Bronchial epithelial cell (primary cell): ENCODE data around the gene ORAI3. TPM values are rescaled to one million over a fixed set of nuclear protein-coding genes. Genes with fewer than 3 reads are reported as not detected.
A peak's percentile ranks its signal among the peaks of the same experiment; 100 is the strongest.

ENCODE experiments used
- DNase-seq: peaks from one replicate; pipeline ENCODE4 v3.0.0-alpha.2; 2010; ENCODE audit warnings: low read depth
- FAIRE-seq: peaks from 2 replicates; lab custom pipeline; 2011; peaks lifted over from hg19 to GRCh38; lab: Jason Lieb, UNC
- H3K27me3 ChIP-seq: 2 replicates; pipeline ENCODE4 v1.5.1; 2011; ENCODE audit warnings: low read length; ENCODE audit not compliant: control insufficient read depth, insufficient read depth
- H3K36me3 ChIP-seq: 2 replicates; pipeline ENCODE4 v1.5.1; 2011; ENCODE audit warnings: low read length; ENCODE audit not compliant: control insufficient read depth, insufficient read depth
- H3K4me3 ChIP-seq: 2 replicates; pipeline ENCODE4 v1.5.1; 2011; ENCODE audit warnings: mild to moderate bottlenecking, low read depth, low read length, control low read depth
- total RNA-seq: library from RNA; depleted of rRNA; stranded (reverse); fragments of >200 nt; gene quantifications from 2 replicates; pipeline ENCODE4 v1.2.1, GENCODE V29; 2014
- TF ChIP-seq, protein P1 (sequence below): IDR thresholded peaks from 2 replicates; pipeline ENCODE4 v1.5.1; 2011; ENCODE audit warnings: mild to moderate bottlenecking, moderate library complexity, low read length, control low read depth, inconsistent platforms; ENCODE audit not compliant: insufficient read depth, severe bottlenecking

ORAI3 gene
- total RNA-seq, result 16.6 and 17.5 TPM in 2 replicates

DNA sequence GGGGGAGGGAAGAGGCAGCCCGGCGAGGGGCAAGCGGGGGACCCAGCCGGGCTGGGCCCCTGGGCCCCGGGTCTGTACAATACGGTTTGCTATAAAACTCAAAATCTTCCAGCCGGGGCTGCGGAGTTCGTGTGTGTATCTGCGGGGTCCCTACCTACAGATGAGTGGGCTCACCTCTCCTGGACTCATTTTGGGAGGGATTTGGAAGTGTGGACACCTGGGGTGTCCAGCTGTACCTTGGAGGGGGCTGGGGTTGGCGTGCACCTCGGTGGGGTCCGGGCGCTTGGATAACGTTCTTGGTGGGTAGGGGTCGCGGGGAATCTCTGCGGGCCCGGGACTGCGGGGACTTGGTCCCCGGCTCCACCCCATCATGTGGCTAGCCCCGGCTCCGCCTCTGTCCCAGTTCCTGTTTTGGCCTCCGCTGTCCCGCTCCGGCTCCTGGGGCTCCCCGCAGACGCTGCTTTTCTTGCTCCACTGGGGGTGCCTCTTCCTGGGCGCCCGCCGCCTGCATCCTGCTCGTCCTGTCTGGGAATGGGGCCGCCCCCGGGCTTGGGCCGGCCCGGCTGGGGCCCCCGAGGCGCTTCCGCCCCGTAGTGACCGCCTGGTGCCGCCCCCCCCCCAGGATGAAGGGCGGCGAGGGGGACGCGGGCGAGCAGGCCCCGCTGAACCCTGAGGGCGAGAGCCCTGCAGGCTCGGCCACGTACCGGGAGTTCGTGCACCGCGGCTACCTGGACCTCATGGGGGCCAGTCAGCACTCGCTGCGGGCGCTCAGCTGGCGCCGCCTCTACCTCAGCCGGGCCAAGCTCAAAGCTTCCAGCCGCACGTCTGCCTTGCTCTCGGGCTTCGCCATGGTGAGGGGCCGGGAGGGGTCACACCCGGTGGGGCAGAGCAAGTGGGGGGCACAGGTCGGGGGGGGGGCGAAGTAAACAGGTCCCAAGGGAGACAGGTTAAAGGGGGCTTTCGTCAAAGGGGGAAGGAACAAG lies at the start of gene ORAI3:
Gene ORAI3 (plus strand): TSS at position 402 of the 983 bp plus-strand sequence. CDS start 222 bp downstream, at position 624.
- Histone ChIP-seq H3K4me3 (peak within 1 kb of the TSS; percentile 84), H3K36me3 (peaks cover 8% of the 10 kb centered on the region), H3K27me3 (no peaks in the 10 kb centered on the region)
- DNase-seq (peak; percentile 54), FAIRE-seq (no peak)
- TF ChIP-seq, protein P1, sequence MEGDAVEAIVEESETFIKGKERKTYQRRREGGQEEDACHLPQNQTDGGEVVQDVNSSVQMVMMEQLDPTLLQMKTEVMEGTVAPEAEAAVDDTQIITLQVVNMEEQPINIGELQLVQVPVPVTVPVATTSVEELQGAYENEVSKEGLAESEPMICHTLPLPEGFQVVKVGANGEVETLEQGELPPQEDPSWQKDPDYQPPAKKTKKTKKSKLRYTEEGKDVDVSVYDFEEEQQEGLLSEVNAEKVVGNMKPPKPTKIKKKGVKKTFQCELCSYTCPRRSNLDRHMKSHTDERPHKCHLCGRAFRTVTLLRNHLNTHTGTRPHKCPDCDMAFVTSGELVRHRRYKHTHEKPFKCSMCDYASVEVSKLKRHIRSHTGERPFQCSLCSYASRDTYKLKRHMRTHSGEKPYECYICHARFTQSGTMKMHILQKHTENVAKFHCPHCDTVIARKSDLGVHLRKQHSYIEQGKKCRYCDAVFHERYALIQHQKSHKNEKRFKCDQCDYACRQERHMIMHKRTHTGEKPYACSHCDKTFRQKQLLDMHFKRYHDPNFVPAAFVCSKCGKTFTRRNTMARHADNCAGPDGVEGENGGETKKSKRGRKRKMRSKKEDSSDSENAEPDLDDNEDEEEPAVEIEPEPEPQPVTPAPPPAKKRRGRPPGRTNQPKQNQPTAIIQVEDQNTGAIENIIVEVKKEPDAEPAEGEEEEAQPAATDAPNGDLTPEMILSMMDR, result no peak

DNA sequence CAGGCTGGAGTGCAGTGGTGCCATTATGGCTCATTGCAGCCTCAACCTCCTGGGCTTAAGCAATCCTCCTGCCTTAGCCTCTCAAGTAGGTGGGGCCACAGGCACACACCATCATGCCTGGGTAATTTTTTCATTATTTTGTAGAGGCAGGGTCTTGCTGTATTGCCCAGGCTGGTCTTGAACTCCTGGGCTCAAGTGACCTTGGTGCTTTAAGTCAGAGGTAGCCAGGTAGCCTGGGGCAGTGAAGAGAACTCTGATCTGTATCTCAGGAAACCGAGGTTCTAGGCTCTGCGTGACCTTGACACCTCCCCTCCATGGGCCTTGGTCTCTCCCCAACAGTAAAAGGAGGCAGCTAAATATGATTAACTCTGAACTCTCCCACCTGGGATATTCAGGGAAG lies 49.1 kb upstream of the ORAI3 start:
- DNase-seq (no peak), FAIRE-seq (no peak)
- Histone ChIP-seq H3K36me3 (peaks cover 3% of the 10 kb centered on the region), H3K27me3 (no peaks in the 10 kb centered on the region), H3K4me3 (no peak overlapping the region)
- TF ChIP-seq, protein P1, result no peak

DNA sequence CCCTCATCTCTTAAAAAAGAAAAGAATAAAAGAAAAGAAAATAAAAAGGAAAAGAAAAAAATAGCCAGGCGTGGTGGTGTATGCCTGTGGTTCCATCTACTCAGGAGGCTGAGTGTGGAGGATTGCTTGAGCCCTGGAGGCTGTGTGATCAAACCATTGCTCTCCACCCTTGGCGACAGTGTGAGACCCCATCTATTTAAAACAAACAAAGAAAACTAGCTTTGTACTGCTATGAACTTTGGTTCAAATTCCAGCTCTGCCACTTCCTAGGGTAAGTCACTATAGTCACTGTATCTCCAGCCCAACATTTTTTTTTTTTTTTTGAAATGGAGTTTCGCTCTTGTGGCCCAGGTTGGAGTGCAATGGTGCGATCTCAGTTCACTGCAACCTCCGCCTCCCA lies 48.3 kb upstream of the ORAI3 start:
- H3K4me3 ChIP-seq, result no peak overlapping the region
- FAIRE-seq (no peak), DNase-seq (no peak)
- peaks cover 3% of the 10 kb centered on the region for H3K36me3 ChIP-seq
- no peaks in the 10 kb centered on the region for H3K27me3 ChIP-seq
- TF ChIP-seq, protein P1, result no peak

DNA sequence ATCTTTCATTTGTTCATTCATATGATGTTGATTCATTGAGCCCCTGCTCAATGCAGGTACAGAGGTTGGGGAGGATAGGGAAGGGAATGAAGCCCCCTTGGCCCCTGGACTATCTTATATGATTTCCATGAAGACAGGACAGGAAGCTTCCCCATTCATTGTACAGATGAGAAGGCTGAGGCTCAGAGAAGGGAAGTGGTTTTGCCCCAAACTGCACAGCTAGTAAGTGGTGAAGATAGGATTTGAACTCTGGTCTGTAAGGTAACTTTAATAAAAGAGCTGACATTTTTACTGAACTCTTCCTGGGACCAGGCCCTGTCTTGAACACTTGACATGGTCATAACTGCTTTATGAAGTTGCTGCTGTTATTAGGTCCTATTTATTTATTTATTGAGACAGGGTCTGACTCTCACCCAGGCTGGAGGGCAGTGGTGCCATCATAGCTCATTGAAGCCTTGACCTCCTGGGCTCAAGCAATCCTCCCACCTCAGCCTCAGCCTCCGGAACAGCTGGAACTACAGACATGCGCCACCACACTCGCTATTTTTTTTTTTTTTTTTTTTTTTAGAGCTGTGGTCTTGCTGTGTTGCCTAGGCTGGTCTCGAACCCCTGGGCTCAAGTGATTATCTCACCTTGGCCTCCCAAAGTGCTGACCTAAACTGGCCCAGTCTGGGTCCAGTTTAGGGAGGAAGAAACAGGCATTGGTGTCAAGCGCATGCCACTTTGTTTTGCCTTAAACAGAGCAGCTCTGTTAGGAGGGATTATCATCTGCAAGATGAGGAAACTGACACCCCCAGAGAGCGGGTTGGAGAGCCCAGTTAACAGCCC lies 47.5 kb upstream of the ORAI3 start:
- DNase-seq (no peak), FAIRE-seq (no peak)
- TF ChIP-seq, protein P1, result no peak
- peak overlapping the region; percentile 19 for H3K4me3 ChIP-seq
- peaks cover 3% of the 10 kb centered on the region for H3K36me3 ChIP-seq
- no peaks in the 10 kb centered on the region for H3K27me3 ChIP-seq

DNA sequence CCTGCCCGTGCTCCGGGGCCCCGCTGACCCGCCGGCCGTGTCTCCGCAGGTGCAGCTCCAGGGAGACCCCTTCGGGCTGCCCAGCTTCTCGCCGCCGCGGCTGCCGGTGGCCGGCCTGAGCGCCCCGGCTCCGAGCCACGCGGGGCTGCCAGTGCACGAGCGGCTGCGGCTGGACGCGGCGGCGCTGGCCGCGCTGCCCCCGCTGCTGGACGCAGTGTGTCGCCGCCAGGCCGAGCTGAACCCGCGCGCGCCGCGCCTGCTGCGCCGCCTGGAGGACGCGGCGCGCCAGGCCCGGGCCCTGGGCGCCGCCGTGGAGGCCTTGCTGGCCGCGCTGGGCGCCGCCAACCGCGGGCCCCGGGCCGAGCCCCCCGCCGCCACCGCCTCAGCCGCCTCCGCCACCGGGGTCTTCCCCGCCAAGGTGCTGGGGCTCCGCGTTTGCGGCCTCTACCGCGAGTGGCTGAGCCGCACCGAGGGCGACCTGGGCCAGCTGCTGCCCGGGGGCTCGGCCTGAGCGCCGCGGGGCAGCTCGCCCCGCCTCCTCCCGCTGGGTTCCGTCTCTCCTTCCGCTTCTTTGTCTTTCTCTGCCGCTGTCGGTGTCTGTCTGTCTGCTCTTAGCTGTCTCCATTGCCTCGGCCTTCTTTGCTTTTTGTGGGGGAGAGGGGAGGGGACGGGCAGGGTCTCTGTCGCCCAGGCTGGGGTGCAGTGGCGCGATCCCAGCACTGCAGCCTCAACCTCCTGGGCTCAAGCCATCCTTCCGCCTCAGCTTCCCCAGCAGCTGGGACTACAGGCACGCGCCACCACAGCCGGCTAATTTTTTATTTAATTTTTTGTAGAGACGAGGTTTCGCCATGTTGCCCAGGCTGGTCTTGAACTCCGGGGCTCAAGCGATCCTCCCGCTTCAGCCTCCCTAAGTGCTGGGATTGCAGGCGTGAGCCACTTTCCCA lies 46.6 kb upstream of the ORAI3 start:
- DNase-seq (peak; percentile 15), FAIRE-seq (no peak)
- H3K4me3 ChIP-seq, result peak overlapping the region; percentile 38
- peaks cover 3% of the 10 kb centered on the region for H3K36me3 ChIP-seq
- TF ChIP-seq, protein P1, result peak; percentile 36
- no peaks in the 10 kb centered on the region for H3K27me3 ChIP-seq
